NCI-H748 (cell line): ENCODE measurements around the gene POP7.
"Not testable (repeated sequence)": the region's sequence is repeated elsewhere in the genome, so short reads cannot be mapped to it uniquely, and the experiment has no call there.

Experiments used
- DNase-seq: peaks from one replicate; lab custom pipeline; 2025; ENCODE audit not compliant: unreplicated experiment; lab: John Stamatoyannopoulos, UW

POP7 gene

DNA sequence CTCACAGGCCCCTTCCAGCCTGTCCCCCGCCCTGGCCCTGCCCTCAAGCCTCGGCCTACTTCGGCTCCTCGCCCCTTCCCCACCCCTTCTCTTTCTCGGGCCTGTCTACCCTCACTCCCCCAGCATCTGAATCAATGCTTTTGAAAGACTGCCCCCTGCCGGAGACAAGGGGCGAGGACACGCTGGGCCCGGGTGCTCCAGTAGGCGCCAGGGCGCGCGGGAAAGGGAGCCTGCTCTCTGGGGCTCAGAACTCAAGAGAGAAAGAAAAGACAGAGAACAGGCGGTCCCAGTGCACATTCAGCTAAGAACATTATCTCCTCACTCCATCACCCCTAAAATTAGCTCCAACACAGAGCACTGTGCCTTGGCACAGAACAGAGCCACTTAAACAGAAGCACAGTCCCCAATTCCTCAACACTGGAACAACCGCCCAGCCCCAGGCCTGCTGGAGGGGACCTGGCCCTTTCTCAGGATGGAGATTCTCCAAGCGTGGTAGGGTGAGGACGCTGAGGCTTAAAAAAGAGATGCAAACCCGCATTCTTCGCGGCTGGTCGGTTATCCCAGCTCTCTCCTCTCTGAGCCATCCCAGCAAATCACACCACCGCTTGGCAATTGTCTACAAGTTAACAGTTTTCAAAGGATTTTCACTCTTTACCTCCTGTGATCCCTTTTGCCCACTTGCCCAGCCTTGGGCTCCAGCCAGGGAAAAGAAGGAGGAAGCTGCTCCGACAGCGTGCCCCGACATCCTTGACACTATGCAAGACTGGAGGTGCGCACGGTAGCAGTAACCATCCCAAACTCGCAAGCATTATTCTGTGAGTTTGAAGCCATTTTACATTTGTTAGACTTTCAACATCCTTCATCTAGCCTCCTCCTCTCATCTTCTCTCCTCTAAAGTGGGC is 14.0 kb upstream of the POP7 start:
- DNase-seq: peak; percentile 71

DNA sequence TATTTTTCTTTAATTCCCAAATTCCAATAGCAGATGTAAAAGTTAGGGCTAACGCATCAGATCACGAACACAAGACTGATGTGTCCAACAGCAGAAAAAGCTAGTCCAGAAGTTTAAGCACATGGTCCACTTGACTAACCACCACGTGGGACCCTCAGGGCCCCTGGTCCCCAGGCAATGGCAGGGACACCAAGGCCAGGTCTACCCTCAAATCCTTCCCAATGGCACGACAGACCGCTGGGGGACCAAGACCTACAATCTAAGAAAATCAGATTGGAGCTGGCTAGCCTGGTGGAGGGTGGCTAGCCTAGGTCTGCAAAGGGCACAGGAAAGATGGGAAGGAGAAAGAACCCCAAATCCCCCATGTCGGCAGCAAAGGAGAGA is 13.4 kb upstream of the POP7 start:
- DNase-seq: no peak

DNA sequence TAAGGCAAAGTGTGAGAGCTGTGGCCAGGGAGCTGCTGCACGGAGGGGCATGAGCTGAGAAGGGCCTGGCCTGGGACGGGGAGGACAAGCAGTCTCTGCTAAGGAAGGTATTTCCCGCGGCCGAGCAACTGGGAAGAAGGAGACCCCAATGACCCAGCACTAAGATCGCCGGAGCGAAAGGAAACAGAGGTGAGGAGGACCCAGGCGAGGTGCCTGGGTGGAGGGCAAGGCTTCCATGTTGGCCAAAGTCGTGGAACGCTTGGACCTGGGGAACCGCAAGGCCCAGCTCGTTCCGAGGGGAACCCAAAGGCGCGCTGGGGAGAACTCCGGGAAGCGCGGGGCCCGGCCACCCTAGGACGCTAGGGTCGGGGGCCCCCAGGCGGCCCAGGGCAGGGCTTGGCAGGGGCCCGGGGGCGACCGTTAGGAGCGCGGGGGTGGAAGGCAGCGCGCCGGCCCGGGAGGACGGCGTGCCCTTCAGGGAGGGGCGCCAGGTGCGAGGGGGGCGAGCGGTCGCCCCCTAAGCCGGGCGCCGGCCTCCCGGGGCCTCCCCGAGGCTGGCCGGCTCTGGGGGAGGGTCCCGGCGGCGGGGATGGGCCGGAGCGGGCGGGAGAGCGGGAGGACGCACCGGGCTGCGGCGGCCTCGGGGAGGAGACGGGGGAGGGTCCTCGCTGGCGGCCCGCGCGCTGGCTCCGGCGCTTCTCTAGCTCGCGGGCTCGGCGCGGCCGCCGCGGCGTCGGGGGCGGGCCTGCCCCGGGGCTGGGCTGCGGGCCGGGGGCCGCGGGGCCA is 12.4 kb upstream of the POP7 start:
- DNase-seq: peak; percentile 56

DNA sequence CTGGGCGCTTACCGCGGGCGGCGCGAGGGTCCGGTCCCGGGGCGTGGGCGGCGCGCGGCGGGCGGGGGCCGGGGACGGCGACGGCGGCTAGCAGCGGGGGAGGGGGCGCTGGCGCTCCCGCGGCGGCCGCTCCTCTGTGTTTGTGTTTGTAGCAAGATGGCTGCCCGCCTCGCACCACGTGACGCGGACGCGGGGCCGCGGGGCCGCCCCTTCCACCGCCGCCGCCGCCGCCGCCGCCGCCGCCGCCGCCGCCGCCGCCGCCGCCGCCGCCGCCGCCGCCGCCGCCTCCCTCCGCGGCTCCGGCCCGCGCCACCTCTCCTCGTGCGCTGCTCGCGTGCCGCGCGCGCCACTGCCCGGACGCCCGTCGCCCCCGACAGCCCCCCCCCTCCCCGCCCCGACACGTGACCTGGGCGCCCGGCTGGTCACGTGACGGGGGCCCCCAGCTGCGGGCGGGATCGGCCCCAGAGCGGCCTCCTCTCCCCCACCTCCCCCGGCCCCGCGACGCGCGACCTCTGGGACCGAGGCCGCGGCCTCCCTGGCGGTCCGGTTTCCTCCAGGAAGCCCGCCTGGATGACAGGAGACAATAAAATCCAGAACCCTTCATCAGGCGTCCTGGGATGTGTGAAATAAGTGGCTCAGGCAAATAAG is 11.7 kb upstream of the POP7 start, which contains the start of gene GIGYF1:
TSS of gene GIGYF1 (minus strand) at position 153 of the 648 bp plus-strand sequence. CDS start 6,012 bp downstream, outside the sequence.
- DNase-seq: peak; percentile 83

DNA sequence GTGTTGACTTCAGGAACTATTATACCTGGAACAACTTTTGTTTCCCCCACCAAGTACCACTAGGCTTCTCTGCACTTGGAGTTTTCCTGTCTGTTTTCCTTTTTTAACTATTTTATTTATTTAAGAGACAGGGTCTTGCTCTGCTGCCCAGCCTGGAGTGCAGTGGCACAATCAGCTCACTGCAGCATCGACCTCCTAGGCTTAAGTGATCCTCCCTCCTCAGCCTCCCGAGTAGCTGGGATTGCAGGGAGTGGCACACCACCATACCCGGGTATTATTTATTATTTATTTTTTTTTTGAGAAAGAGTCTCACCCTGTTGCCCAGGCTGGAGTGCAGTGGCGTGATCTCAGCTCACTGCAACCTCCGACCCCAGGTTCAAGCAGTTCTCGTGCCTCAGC is 9.8 kb upstream of the POP7 start:
- no peak for DNase-seq

DNA sequence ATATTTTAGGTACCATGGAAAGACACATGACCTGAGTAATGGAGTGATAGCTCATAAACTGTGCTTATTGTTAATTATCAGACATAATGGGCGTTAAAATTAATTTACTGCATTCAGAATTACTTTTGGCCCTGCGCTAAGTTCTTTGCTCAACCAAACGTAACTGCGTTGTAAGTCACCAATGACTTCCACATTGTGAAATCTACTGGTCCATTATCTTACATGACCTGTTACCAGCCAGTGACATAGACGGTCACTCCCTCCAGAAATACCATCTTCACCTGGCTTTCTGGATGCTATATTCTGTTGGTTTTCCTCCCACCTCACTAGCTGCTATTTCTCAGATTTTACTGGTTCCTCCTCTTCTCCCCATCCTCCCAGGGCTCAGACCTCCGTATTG is 6.9 kb upstream of the POP7 start:
- no peak for DNase-seq

DNA sequence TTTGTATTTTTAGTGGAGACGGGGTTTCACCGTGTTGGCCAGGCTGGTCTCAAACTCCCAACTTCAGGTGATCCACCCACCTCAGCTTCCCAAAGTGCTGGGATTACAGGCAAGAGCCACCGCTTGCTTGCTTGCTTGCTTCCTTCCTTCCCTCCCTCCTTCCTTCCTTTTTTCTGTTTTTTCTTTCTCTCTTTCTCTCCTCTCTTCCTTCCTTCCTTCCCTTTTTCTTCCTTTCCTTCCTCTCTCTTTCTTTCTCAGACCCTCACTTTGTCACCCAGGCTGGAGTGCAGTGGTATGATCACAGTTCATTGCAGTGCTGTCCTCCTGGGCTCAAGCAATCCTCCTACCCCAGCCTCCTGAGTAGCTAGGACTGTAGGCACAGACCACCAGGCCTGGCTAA is 4.8 kb upstream of the POP7 start:
- DNase-seq: not testable (repeated sequence)

DNA sequence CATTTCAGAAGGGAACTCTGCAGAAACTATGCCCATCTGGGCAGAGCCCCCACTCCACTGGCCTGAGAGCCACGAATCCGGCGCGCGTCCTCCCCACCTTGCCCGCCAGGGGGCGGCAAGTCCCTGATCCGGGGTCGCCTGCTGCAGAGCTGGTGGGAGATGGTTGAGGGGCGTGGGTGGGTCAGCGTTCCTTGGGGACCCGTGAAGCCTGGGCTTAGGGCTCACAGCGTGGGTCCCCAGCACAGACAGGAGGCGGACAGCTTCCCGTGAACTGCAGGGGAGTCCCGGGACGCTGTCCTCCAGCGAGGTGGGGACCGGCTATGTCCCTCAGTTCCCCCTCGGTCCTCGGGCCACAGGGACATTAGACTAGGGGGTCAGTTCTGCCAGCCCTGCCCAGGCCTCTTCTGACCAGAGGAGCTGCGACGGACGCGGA is 585 bp upstream of the POP7 start:
- peak; percentile 82 for DNase-seq

DNA sequence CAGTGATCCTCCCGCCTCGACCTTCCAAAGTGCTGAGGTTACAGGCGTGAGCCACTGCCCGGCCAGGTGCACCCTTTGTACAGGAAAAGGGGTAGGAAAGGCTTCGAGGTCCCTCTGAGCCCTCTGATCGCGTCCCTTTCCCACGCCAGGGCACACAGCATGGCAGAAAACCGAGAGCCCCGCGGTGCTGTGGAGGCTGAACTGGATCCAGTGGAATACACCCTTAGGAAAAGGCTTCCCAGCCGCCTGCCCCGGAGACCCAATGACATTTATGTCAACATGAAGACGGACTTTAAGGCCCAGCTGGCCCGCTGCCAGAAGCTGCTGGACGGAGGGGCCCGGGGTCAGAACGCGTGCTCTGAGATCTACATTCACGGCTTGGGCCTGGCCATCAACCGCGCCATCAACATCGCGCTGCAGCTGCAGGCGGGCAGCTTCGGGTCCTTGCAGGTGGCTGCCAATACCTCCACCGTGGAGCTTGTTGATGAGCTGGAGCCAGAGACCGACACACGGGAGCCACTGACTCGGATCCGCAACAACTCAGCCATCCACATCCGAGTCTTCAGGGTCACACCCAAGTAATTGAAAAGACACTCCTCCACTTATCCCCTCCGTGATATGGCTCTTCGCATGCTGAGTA is 871 bp downstream of the POP7 start:
- peak; percentile 47 for DNase-seq

DNA sequence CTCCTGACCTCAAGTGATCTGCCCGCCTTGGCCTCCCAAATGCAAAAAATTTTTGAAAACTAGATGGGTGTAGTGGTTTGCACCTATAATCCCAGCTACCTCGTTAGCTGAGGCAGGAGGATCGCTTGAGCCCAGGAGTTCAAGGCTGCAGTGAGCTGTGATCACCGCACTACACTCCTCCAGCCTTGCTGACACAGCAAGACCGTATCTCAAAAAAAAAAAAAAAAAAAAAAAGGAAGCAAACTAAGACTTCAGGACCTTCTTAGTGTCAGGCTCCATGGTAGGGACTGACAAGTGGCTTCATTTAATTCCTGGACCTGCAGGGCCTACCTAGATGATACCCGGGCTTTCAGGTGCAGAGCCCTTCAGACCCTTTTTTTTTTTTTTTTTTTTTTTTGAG is 2.5 kb downstream of the POP7 start:
- DNase-seq: no peak

DNA sequence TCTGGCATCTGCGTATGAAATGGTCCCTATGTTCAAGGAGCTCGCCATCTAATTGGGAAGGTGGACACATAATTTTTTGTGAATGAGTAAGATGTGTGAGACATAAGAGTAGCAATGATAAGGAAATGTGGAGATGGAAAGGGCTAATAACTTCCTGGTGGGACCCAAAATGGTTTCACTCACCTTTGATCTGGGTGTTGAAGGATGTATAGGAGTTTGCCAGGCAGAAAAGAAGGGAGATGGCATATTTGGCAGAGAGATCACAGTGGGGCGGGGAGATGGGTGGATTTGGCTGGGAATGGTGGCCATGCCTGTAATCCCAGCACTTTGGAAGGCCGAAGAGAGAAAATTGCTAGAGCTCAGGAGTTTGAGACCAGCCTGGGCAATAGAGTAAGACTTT is 4.5 kb downstream of the POP7 start:
- DNase-seq: no peak

DNA sequence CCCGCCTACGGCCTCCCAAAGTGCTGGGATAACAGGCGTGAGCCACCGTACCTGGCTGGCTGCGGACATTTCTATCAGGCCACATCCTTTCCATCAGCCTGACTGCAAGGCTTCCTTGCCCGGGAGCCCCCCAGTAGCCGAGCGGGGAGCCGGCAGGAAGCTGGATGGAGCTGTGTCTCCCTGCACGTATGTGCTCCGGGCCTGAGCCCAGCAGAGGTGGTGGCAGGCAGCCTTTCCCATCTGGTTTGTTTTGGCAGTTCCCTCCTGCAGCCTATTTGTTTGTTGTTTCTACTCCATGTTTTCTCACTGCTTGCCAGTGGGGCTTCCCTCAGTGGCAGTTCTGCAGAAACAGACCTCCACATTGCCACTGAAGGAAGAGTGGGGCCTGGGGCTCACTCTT is 5.4 kb downstream of the POP7 start:
- no peak for DNase-seq

DNA sequence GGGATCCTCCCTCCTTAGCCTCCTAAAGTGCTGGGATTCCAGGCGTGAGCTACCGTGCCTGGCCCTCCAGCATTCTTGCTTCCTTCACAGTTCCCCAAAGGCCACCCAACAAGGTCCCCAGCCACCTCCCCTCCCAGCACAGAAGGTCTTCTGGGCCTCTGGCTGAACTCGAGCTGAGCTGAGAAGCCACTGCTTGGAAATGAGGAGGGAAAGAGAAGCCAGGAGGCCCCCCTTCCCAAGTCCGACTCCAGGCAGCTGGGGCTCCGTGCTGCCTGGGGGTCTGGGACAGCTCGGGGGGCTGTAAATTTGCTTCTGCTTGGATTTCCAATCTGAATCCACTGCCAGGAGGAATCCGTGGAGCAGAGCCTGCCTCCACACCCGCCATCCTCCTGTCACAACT is 8.8 kb downstream of the POP7 start:
- DNase-seq: no peak

DNA sequence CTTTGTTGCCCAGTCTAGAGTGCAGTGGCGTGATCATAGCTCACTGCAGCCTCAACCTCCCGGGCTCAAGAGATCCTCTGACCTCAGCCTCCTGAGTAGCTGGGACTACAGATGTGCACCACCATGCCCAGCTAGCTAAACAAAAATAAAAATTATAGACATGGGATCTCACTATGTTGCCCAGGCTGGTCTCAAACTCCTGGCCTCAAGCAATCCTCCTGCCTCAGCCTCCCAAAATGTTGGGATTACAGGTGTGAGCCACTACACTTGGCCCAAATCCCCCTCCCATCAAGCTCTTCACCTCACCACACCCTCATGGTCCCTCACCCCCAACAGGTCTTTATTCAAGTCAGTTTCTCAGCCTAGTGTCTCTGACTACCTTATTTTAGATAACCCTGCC is 11.2 kb downstream of the POP7 start:
- not testable (repeated sequence) for DNase-seq

DNA sequence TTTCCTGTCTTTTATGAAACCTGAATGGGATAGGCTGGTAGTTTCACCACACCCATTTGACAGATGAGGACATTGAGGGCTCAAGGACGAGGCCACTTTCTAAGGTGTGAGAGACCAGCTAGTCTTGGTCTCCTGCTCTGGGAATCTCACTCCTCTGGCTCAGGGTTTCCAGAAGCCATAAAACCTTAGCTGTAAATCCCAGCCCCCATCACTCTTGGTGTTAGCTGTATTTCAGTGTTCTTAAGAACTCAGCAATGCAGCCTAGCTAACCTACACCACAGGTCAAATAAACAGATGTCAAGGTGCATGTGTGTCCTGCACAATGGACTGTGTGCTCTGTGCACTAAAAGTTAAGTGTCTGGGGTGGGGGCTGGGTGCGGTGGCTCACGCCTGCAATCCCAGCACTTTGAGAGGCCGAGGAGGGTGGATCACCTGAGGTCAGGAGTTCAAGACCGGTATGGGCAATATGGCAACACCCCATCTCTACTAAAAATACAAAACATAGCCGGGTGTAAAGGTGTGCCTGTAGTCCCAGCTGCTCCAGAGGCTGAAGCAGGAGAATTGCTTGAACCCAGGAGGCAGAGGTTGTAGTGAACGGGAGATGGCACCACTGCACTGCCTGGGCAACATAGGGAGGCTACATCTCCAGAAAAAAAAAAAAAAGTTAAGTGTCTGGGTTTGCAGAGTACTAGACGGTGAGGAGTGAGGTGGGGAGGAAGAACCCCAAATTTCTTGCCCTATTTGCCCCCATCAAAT is 13.8 kb downstream of the POP7 start:
- no peak for DNase-seq

DNA sequence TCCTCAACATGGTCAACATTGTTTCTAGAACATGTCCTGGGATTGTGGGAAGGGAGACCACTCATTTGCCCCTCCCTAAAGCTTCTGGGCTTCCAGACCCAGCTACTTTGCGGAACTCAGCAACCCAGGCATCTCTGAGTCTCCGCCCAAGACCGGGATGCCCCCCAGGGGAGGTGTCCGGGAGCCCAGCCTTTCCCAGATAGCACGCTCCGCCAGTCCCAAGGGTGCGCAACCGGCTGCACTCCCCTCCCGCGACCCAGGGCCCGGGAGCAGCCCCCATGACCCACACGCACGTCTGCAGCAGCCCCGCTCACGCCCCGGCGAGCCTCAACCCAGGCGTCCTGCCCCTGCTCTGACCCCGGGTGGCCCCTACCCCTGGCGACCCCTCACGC is 14.4 kb downstream of the POP7 start, which contains the start of gene EPO:
TSS of gene EPO (plus strand) at position 190 of the 392 bp plus-strand sequence. CDS start 513 bp downstream, outside the sequence.
- no peak for DNase-seq

DNA sequence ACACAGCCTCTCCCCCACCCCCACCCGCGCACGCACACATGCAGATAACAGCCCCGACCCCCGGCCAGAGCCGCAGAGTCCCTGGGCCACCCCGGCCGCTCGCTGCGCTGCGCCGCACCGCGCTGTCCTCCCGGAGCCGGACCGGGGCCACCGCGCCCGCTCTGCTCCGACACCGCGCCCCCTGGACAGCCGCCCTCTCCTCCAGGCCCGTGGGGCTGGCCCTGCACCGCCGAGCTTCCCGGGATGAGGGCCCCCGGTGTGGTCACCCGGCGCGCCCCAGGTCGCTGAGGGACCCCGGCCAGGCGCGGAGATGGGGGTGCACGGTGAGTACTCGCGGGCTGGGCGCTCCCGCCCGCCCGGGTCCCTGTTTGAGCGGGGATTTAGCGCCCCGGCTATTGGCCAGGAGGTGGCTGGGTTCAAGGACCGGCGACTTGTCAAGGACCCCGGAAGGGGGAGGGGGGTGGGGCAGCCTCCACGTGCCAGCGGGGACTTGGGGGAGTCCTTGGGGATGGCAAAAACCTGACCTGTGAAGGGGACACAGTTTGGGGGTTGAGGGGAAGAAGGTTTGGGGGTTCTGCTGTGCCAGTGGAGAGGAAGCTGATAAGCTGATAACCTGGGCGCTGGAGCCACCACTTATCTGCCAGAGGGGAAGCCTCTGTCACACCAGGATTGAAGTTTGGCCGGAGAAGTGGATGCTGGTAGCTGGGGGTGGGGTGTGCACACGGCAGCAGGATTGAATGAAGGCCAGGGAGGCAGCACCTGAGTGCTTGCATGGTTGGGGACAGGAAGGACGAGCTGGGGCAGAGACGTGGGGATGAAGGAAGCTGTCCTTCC is 15.0 kb downstream of the POP7 start:
- no peak for DNase-seq

DNA sequence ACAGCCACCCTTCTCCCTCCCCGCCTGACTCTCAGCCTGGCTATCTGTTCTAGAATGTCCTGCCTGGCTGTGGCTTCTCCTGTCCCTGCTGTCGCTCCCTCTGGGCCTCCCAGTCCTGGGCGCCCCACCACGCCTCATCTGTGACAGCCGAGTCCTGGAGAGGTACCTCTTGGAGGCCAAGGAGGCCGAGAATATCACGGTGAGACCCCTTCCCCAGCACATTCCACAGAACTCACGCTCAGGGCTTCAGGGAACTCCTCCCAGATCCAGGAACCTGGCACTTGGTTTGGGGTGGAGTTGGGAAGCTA is 15.5 kb downstream of the POP7 start:
- no peak for DNase-seq

DNA sequence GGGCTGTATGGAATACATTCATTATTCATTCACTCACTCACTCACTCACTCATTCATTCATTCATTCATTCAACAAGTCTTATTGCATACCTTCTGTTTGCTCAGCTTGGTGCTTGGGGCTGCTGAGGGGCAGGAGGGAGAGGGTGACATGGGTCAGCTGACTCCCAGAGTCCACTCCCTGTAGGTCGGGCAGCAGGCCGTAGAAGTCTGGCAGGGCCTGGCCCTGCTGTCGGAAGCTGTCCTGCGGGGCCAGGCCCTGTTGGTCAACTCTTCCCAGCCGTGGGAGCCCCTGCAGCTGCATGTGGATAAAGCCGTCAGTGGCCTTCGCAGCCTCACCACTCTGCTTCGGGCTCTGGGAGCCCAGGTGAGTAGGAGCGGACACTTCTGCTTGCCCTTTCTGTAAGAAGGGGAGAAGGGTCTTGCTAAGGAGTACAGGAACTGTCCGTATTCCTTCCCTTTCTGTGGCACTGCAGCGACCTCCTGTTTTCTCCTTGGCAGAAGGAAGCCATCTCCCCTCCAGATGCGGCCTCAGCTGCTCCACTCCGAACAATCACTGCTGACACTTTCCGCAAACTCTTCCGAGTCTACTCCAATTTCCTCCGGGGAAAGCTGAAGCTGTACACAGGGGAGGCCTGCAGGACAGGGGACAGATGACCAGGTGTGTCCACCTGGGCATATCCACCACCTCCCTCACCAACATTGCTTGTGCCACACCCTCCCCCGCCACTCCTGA is 16.7 kb downstream of the POP7 start:
- no peak for DNase-seq
